KMS-11 (cell line): Measurements from ENCODE around the gene OVAAL.

Experiments
- H2AFZ ChIP-seq: fragments of 200-600 bp; sonication (generic); 2 replicates; pipeline ENCODE4 v1.6.1; 2016; ENCODE audit warnings: antibody characterized with exemption, mixed run types, low read depth
- H3K27ac ChIP-seq: fragments of 200-600 bp; sonication (generic); 2 replicates; pipeline ENCODE4 v1.6.1; 2016; ENCODE audit warnings: mild to moderate bottlenecking, mixed run types
- H3K27me3 ChIP-seq: fragments of 200-600 bp; sonication (generic); 2 replicates; pipeline ENCODE4 v1.6.1; 2017; ENCODE audit warnings: mild to moderate bottlenecking, low read depth, mixed run types, moderate library complexity; ENCODE audit not compliant: insufficient read depth
- H3K36me3 ChIP-seq: fragments of 200-600 bp; sonication (generic); 2 replicates; pipeline ENCODE4 v1.6.1; 2017; ENCODE audit warnings: mild to moderate bottlenecking, mixed run types; ENCODE audit not compliant: insufficient read depth
- H3K4me1 ChIP-seq: fragments of 200-600 bp; sonication (generic); 2 replicates; pipeline ENCODE4 v1.6.1; 2016; ENCODE audit warnings: mild to moderate bottlenecking, low read depth, mixed run types; ENCODE audit not compliant: poor library complexity, severe bottlenecking
- H3K4me2 ChIP-seq: fragments of 200-600 bp; sonication (generic); 2 replicates; pipeline ENCODE4 v1.7.0; 2016; ENCODE audit warnings: mild to moderate bottlenecking, mixed run types
- H3K4me3 ChIP-seq: fragments of 200-600 bp; sonication (generic); IDR thresholded peaks from 2 replicates; pipeline ENCODE4 v1.6.1; 2017; ENCODE audit warnings: low read depth, low read length, mixed read lengths; ENCODE audit not compliant: insufficient read depth
- H3K79me2 ChIP-seq: fragments of 200-600 bp; sonication (generic); 2 replicates; pipeline ENCODE4 v1.6.1; 2016; ENCODE audit warnings: low read depth, mixed run types; ENCODE audit not compliant: insufficient read depth
- H3K9ac ChIP-seq: fragments of 200-600 bp; sonication (generic); 2 replicates; pipeline ENCODE4 v1.6.1; 2016; ENCODE audit warnings: mild to moderate bottlenecking, mixed run types
- H4K20me1 ChIP-seq: fragments of 200-600 bp; sonication (generic); 2 replicates; pipeline ENCODE4 v1.6.1; 2016; ENCODE audit warnings: mild to moderate bottlenecking, mixed run types; ENCODE audit not compliant: insufficient read depth
- TF ChIP-seq, protein P1 (sequence below): fragments of 200-600 bp; sonication (generic); conservative IDR thresholded peaks from 2 replicates; pipeline ENCODE4 v1.6.1; 2017; ENCODE audit warnings: low read depth, mild to moderate bottlenecking, antibody characterized with exemption, low read length, moderate library complexity, mixed read lengths

The OVAAL gene

DNA sequence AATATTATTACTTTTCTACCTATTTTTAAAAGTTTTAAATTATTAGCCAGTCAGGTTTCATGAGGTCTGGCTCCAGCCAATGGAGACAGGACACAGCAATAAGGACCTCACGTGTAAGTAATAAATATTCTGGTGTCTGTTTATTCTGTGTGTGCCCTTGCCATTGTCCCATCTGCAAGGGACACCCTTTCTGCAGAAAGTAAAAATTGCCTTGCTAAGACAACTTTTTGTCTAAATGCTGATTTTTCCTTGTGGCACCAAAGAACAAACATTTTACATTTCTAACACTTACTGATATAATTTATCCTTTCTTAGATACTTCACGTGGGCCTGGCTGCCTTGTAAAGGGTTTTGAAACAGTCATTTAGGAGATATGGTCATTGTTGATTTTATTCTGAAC, 29.4 kb downstream of the OVAAL start:
- Histone ChIP-seq H3K4me2 (no peak overlapping the region), H3K27me3 (no peaks in the 10 kb centered on the region), H3K27ac (no peak overlapping the region), H4K20me1 (no peaks in the 10 kb centered on the region), H3K4me3 (no peak overlapping the region), H3K4me1 (no peaks in the 10 kb centered on the region), H3K36me3 (no peaks in the 10 kb centered on the region), H3K79me2 (no peaks in the 10 kb centered on the region), H2AFZ (no peak overlapping the region), H3K9ac (no peak overlapping the region)
- TF ChIP-seq, protein P1, sequence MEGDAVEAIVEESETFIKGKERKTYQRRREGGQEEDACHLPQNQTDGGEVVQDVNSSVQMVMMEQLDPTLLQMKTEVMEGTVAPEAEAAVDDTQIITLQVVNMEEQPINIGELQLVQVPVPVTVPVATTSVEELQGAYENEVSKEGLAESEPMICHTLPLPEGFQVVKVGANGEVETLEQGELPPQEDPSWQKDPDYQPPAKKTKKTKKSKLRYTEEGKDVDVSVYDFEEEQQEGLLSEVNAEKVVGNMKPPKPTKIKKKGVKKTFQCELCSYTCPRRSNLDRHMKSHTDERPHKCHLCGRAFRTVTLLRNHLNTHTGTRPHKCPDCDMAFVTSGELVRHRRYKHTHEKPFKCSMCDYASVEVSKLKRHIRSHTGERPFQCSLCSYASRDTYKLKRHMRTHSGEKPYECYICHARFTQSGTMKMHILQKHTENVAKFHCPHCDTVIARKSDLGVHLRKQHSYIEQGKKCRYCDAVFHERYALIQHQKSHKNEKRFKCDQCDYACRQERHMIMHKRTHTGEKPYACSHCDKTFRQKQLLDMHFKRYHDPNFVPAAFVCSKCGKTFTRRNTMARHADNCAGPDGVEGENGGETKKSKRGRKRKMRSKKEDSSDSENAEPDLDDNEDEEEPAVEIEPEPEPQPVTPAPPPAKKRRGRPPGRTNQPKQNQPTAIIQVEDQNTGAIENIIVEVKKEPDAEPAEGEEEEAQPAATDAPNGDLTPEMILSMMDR: no peak

DNA sequence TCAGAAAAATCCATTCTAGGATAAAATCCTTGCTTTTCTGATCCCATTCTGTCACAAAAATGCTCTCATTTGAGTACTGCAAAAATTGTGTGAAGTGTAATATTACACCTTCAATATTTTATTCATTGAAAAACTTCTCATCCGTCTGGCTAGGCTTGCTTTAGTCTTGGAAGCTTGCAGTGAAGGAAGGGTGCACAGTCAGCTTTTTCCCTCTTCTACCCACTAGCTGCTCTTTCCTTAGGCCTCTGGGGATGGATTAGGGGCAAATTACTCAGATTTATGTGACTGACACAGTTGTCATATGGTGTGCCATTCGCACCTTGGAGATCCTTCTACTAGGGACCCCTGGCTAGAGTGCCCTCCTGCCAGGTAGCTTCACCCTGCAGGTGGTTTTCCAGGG, 32.1 kb downstream of the OVAAL start:
- H4K20me1 ChIP-seq: no peaks in the 10 kb centered on the region
- no peak overlapping the region for H3K4me2 ChIP-seq
- no peaks in the 10 kb centered on the region for H3K4me1 ChIP-seq
- H3K36me3 ChIP-seq: no peaks in the 10 kb centered on the region
- H3K4me3 ChIP-seq: no peak overlapping the region
- no peak overlapping the region for H3K27ac ChIP-seq
- no peak overlapping the region for H2AFZ ChIP-seq
- TF ChIP-seq, protein P1: no peak
- H3K9ac ChIP-seq: no peak overlapping the region
- no peaks in the 10 kb centered on the region for H3K79me2 ChIP-seq
- no peaks in the 10 kb centered on the region for H3K27me3 ChIP-seq

- TF ChIP-seq, protein P1: no peak
- Histone ChIP-seq H4K20me1 (no peaks in the 10 kb centered on the region), H3K79me2 (no peaks in the 10 kb centered on the region), H3K27me3 (no peaks in the 10 kb centered on the region), H3K9ac (no peak overlapping the region), H2AFZ (no peak overlapping the region), H3K36me3 (no peaks in the 10 kb centered on the region), H3K4me1 (no peaks in the 10 kb centered on the region), H3K27ac (no peak overlapping the region), H3K4me2 (no peak overlapping the region), H3K4me3 (no peak overlapping the region)
Observed at GRCh38 chr1:180593382-180593781, 34.6 kb downstream of the OVAAL start.

GRCh38 chr1:180594723-180595122, 36.0 kb downstream of the OVAAL start:
- Histone ChIP-seq H3K9ac (no peak overlapping the region), H3K79me2 (no peaks in the 10 kb centered on the region), H3K4me1 (no peaks in the 10 kb centered on the region), H4K20me1 (no peaks in the 10 kb centered on the region), H2AFZ (no peak overlapping the region), H3K27me3 (no peaks in the 10 kb centered on the region), H3K4me3 (no peak overlapping the region), H3K27ac (no peak overlapping the region), H3K4me2 (no peak overlapping the region), H3K36me3 (no peaks in the 10 kb centered on the region)
- TF ChIP-seq, protein P1: no peak
